H1 (cell line): Measurements from ENCODE around the gene MMEL1. TPM values are rescaled to one million over a fixed set of nuclear protein-coding genes. Genes with fewer than 3 reads are reported as not detected.

Source experiments
- CTCF ChIA-PET: fragments of 300-600 bp; sonication (Branson Sonifier 250); formaldehyde crosslinking; loops from one replicate; lab custom pipeline; 2021; ENCODE audit not compliant: partially characterized antibody; lab: Charles Lee
- POLR2A ChIA-PET: fragments of 300-600 bp; sonication (Branson Sonifier 250); formaldehyde crosslinking; loops from one replicate; lab custom pipeline; 2021; ENCODE audit warnings: inconsistent platforms; ENCODE audit not compliant: partially characterized antibody; lab: Charles Lee
- DNase-seq, 2 experiments: peaks; one replicate each; pipeline versions ENCODE4 v3.0.0 to v3.0.0-alpha.2; 2010 to 2022; ENCODE audit warnings: low spot score in 2 of 2, low read depth in 1 of 2, mixed read lengths in 1 of 2
- FAIRE-seq: peaks from 2 replicates; lab custom pipeline; 2011; peaks lifted over from hg19 to GRCh38; lab: Jason Lieb, UNC
- H2AFZ ChIP-seq: 2 replicates; pipeline ENCODE4 v1.8.1; 2012; ENCODE audit warnings: low read length, inconsistent platforms
- H2AK5ac ChIP-seq: 2 replicates; pipeline ENCODE4 v1.6.1; 2013; ENCODE audit warnings: low read depth, low read length
- H2BK120ac ChIP-seq: replicated peaks from 2 replicates; pipeline ENCODE3; 2013; ENCODE audit warnings: low read depth, low read length, inconsistent platforms
- H2BK12ac ChIP-seq: 2 replicates; pipeline ENCODE4 v1.6.1; 2013; ENCODE audit warnings: low read depth, low read length
- H2BK15ac ChIP-seq: 2 replicates; pipeline ENCODE4 v1.6.1; 2013; ENCODE audit warnings: low read length
- H2BK20ac ChIP-seq: 2 replicates; pipeline ENCODE4 v1.6.1; 2013; ENCODE audit warnings: low read length
- H2BK5ac ChIP-seq: 2 replicates; pipeline ENCODE4 v1.6.1; 2013; ENCODE audit warnings: low read depth, low read length
- H3K14ac ChIP-seq: 2 replicates; pipeline ENCODE4 v1.6.1; 2013; ENCODE audit warnings: inconsistent platforms; ENCODE audit not compliant: insufficient read length
- H3K18ac ChIP-seq: 2 replicates; pipeline ENCODE4 v1.6.1; 2013; ENCODE audit warnings: low read length; ENCODE audit errors: extremely low read depth
- H3K23ac ChIP-seq: 2 replicates; pipeline ENCODE4 v1.6.1; 2013; ENCODE audit warnings: inconsistent platforms; ENCODE audit not compliant: insufficient read length
- H3K23me2 ChIP-seq: 2 replicates; pipeline ENCODE4 v1.6.1; 2013; ENCODE audit warnings: low read depth, low read length
- H3K27ac ChIP-seq: 2 replicates; pipeline ENCODE4 v1.6.1; 2011; ENCODE audit warnings: low read depth, low read length, inconsistent platforms
- H3K27me3 ChIP-seq, 4 experiments: replicated peaks in 1 of 4; 1 replicate in 1 of 4; 2 replicates in 3 of 4; pipeline versions ENCODE4 v1.6.1 to v1.8.1; 2011 to 2013; ENCODE audit warnings: low read length in 3 of 4, mild to moderate bottlenecking in 3 of 4, inconsistent platforms in 2 of 4, mixed read lengths in 2 of 4, moderate library complexity in 1 of 4; ENCODE audit not compliant: control insufficient read depth in 3 of 4, insufficient read depth in 3 of 4; ENCODE audit errors: extremely low read depth in 1 of 4
- H3K36me3 ChIP-seq, 4 experiments: 2 replicates each; pipeline versions ENCODE4 v1.6.1 to v1.8.1; 2011 to 2013; ENCODE audit warnings: mild to moderate bottlenecking in 4 of 4, low read length in 3 of 4, moderate library complexity in 2 of 4, control low read depth in 1 of 4, inconsistent platforms in 1 of 4; ENCODE audit not compliant: insufficient read depth in 4 of 4, control insufficient read depth in 2 of 4
- H3K4ac ChIP-seq: replicated peaks from 2 replicates; pipeline ENCODE3; 2013; ENCODE audit warnings: low read length, low read depth, mixed read lengths, inconsistent platforms; ENCODE audit not compliant: insufficient read length
- H3K4me1 ChIP-seq, 4 experiments: replicated peaks in 1 of 4; 1 replicate in 1 of 4; 2 replicates in 3 of 4; pipeline versions ENCODE4 v1.6.1 to v1.8.1; 2011 to 2013; ENCODE audit warnings: low read length in 3 of 4, inconsistent platforms in 2 of 4, mixed read lengths in 1 of 4; ENCODE audit not compliant: insufficient read depth in 4 of 4, control insufficient read depth in 3 of 4
- H3K4me2 ChIP-seq, 2 experiments: 2 replicates each; pipeline versions ENCODE4 v1.6.1 to v1.8.1; 2011 to 2013; ENCODE audit warnings: low read depth in 2 of 2, low read length in 2 of 2, control low read depth in 1 of 2, inconsistent platforms in 1 of 2, mild to moderate bottlenecking in 1 of 2; ENCODE audit not compliant: insufficient read depth in 1 of 2
- H3K4me3 ChIP-seq, 4 experiments: fragments of 200-600, 300-600 bp in 1 of 4; sonication (generic), shearing (Covaris generic), sonication (Bioruptor Twin) in 1 of 4; 2 replicates each; pipeline versions ENCODE4 v1.5.1 to v1.8.1; 2011 to 2016; ENCODE audit warnings: low read length in 4 of 4, low read depth in 3 of 4, control low read depth in 2 of 4, inconsistent platforms in 2 of 4, mild to moderate bottlenecking in 2 of 4, mixed read lengths in 1 of 4, moderate library complexity in 1 of 4; ENCODE audit not compliant: insufficient read depth in 2 of 4; ENCODE audit errors: extremely low read depth in 1 of 4
- H3K56ac ChIP-seq: replicated peaks from 2 replicates; pipeline ENCODE3; 2013; ENCODE audit warnings: low read depth, mild to moderate bottlenecking, mixed read lengths, low read length, inconsistent platforms; ENCODE audit not compliant: insufficient read length
- H3K79me1 ChIP-seq: 2 replicates; pipeline ENCODE4 v1.6.1; 2013; ENCODE audit warnings: low read depth, low read length, control low read depth
- H3K79me2 ChIP-seq, 2 experiments: 2 replicates each; pipeline versions ENCODE4 v1.6.1 to v1.8.1; 2012 to 2013; ENCODE audit warnings: low read length in 2 of 2, mild to moderate bottlenecking in 2 of 2, inconsistent platforms in 1 of 2; ENCODE audit not compliant: insufficient read depth in 2 of 2, control insufficient read depth in 1 of 2
- H3K9ac ChIP-seq, 4 experiments: replicated peaks in 1 of 4; 1 replicate in 1 of 4; 2 replicates in 3 of 4; pipeline versions ENCODE4 v1.6.1 to v1.8.1; 2011 to 2013; ENCODE audit warnings: low read depth in 3 of 4, low read length in 3 of 4, control low read depth in 2 of 4, mild to moderate bottlenecking in 2 of 4, moderate library complexity in 2 of 4, inconsistent platforms in 1 of 4; ENCODE audit errors: extremely low read depth in 1 of 4
- H3K9me3 ChIP-seq, 2 experiments: 2 replicates each; pipeline versions ENCODE4 v1.6.1 to v1.8.1; 2012 to 2013; ENCODE audit warnings: mild to moderate bottlenecking in 2 of 2, moderate library complexity in 2 of 2, control low read depth in 1 of 2, inconsistent platforms in 1 of 2, low read depth in 1 of 2, low read length in 1 of 2, mixed read lengths in 1 of 2; ENCODE audit not compliant: insufficient read depth in 2 of 2
- H4K20me1 ChIP-seq, 2 experiments: replicated peaks in 1 of 2; 2 replicates each; pipeline versions ENCODE3 to v1.8.1; 2011 to 2013; ENCODE audit warnings: inconsistent platforms in 2 of 2, low read length in 2 of 2, mild to moderate bottlenecking in 1 of 2; ENCODE audit not compliant: insufficient read depth in 2 of 2, control insufficient read depth in 1 of 2
- H4K5ac ChIP-seq: 2 replicates; pipeline ENCODE4 v1.6.1; 2013; ENCODE audit warnings: low read length, low read depth, mixed read lengths, inconsistent platforms; ENCODE audit not compliant: insufficient read length
- H4K8ac ChIP-seq: 2 replicates; pipeline ENCODE4 v1.8.0; 2013; ENCODE audit warnings: mild to moderate bottlenecking, moderate library complexity, low read length, inconsistent platforms; ENCODE audit not compliant: insufficient read depth; ENCODE audit errors: extremely low read depth
- H4K91ac ChIP-seq: replicated peaks from 2 replicates; pipeline ENCODE3; 2013; ENCODE audit warnings: low read length, mixed read lengths, inconsistent platforms; ENCODE audit not compliant: insufficient read length
- EP300 ChIP-seq, 2 experiments: IDR thresholded peaks; 1 replicate in 1 of 2; 2 replicates in 1 of 2; pipeline ENCODE4 v1.6.1; 2011 to 2012; ENCODE audit warnings: low read depth in 2 of 2, low read length in 2 of 2, mild to moderate bottlenecking in 2 of 2, borderline replicate concordance in 1 of 2, inconsistent platforms in 1 of 2, moderate library complexity in 1 of 2
- EZH2 ChIP-seq: fragments of 200-600 bp; sonication (generic); IDR thresholded peaks from 2 replicates; pipeline ENCODE4 v1.7.1; 2012; ENCODE audit warnings: low read depth, mild to moderate bottlenecking, moderate library complexity, low read length, inconsistent platforms; ENCODE audit not compliant: severe bottlenecking
- MAFK ChIP-seq: IDR thresholded peaks from 2 replicates; pipeline ENCODE4 v1.6.1; 2012; ENCODE audit warnings: low read depth, mild to moderate bottlenecking, improper control_type of control experiment, low read length
- POLR2A ChIP-seq, 2 experiments: IDR thresholded peaks; 1 replicate in 1 of 2; 2 replicates in 1 of 2; pipeline ENCODE4 v1.6.1; 2011; ENCODE audit warnings: low read depth in 2 of 2, low read length in 2 of 2, mild to moderate bottlenecking in 2 of 2; ENCODE audit errors: control extremely low read depth in 1 of 2
- POU5F1 ChIP-seq: IDR thresholded peaks from 2 replicates; pipeline ENCODE4 v1.6.1; 2011; ENCODE audit warnings: low read depth, mild to moderate bottlenecking, low read length, moderate library complexity
- RAD21 ChIP-seq, 2 experiments: IDR thresholded peaks in 1 of 2; conservative IDR thresholded peaks in 1 of 2; 2 replicates each; pipeline ENCODE4 v1.6.1; 2011; ENCODE audit warnings: low read depth in 2 of 2, low read length in 2 of 2, improper control_type of control experiment in 1 of 2, inconsistent platforms in 1 of 2, mild to moderate bottlenecking in 1 of 2, moderate library complexity in 1 of 2
- RFX5 ChIP-seq: IDR thresholded peaks from 2 replicates; pipeline ENCODE4 v1.6.1; 2011; ENCODE audit warnings: low read depth, low read length, improper control_type of control experiment, borderline replicate concordance
- SIN3A ChIP-seq, 2 experiments: IDR thresholded peaks in 1 of 2; conservative IDR thresholded peaks in 1 of 2; 2 replicates each; pipeline ENCODE4 v1.6.1; 2011 to 2012; ENCODE audit warnings: low read length in 2 of 2, improper control_type of control experiment in 1 of 2, low read depth in 1 of 2, mild to moderate bottlenecking in 1 of 2
- SUZ12 ChIP-seq: fragments of 200-600 bp; sonication (generic); IDR thresholded peaks from 2 replicates; pipeline ENCODE4 v1.6.1; 2012; ENCODE audit warnings: mild to moderate bottlenecking, inconsistent platforms, low read length, moderate library complexity, mixed read lengths
- TBP ChIP-seq: IDR thresholded peaks from 2 replicates; pipeline ENCODE4 v1.6.1; 2011; ENCODE audit warnings: low read depth, low read length, improper control_type of control experiment
- ZNF274 ChIP-seq: IDR thresholded peaks from 2 replicates; pipeline ENCODE4 v1.7.0; 2012; ENCODE audit warnings: low read length, borderline replicate concordance; ENCODE audit errors: extremely low read depth
- WGBS, 2 experiments: shearing (Covaris generic) in 1 of 2; methylation state at CpG; one replicate each; pipeline versions ENCODE4 v1.1.6 to v1.1.7; 2013 to 2015; ENCODE audit warnings: low lambda C conversion rate in 2 of 2, mixed read lengths in 2 of 2, inconsistent platforms in 1 of 2, low coverage in 1 of 2, missing lambda C conversion rate in 1 of 2; ENCODE audit not compliant: insufficient replicate concordance in 2 of 2, insufficient coverage in 1 of 2, insufficient read length in 1 of 2; ENCODE audit errors: extremely low coverage in 1 of 2, missing lambda C conversion rate in 1 of 2; 5-methylcytosine and 5-hydroxymethylcytosine counted together
- polyA plus RNA-seq, 7 experiments: library from polyadenylated mRNA; depleted of rRNA in 3 of 7; stranded (reverse) in 5 of 7; unstranded in 2 of 7; fragments of >200 nt in 5 of 7; fragments of 200-250 nt in 2 of 7; gene quantifications; 1 replicate in 5 of 7; 2 replicates in 1 of 7; 4 replicates in 1 of 7; pipeline versions ENCODE4 v1.2.1 to v1.2.3, GENCODE V29; 2011 to 2013; ENCODE audit warnings: missing spikeins in 2 of 7, mixed read lengths in 2 of 7
- total RNA-seq: library from RNA; stranded (reverse); fragmentation: NEBNext Ultra II Directional; extraction: Animal tissue kit (Norgen Biotek cat#: 25700); gene quantifications from 2 replicates; pipeline ENCODE4 v1.2.1, GENCODE V29; 2021
- TF ChIP-seq, protein P1 (sequence below): IDR thresholded peaks from 2 replicates; pipeline ENCODE4 v1.6.1; 2011; ENCODE audit warnings: low read depth, mild to moderate bottlenecking, low read length; ENCODE audit not compliant: insufficient read depth

MMEL1 gene
- total and polyA plus RNA-seq, 2 of the 8 experiments (the other 6 are each of a cell fraction or from before 2014, with no cell fraction given), result 0.91 to 1.7 TPM

DNA sequence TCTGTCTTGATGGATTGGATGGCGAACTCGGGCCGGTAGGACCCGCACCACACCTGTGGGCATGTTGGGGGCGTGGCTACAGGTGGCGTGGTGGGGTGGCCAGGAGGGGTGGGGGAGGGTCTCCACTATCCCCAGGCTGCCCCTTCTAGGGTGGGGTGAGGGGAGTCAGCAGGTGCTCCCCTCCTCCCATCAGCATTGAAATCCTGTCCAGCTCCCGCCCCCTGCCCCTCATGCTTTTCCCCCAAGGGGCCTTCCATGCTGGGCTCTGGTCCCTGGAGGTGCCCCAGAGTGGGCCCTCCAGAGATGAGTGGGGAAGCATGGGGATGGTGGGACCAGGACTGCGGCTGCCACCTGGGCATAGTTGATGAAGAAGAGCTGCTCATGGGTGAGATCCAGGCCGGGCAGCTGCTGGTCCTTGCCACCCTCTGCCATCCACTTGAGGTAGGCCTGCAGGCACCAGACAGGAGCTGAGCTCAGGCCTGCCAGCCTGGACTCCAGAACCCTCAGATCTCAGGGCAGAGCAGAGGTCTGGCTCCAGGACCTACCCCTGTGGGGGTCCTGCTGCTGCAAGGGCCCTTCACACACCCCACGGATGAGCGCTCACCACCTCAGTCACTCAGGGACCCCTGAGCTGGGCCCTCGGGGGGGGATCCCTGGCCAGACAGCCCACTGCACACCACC, 41.1 kb downstream of the MMEL1 start:
- H3K18ac ChIP-seq, result no peak overlapping the region
- peaks cover 2 to 3% of the 10 kb centered on the region in 2 experiments for H4K20me1 ChIP-seq
- peaks cover 0 to 12% of the 10 kb centered on the region in 2 experiments; a peak in 2 of 4 replicates for H3K9me3 ChIP-seq
- peaks cover 0 to 8% (median 0%) of the 10 kb centered on the region in 4 experiments; a peak in 1 of 8 replicates for H3K36me3 ChIP-seq
- H3K9ac ChIP-seq, result no peak overlapping the region
- H3K4ac ChIP-seq, result no peak overlapping the region
- no peak overlapping the region for H2AFZ ChIP-seq
- no peak overlapping the region for H3K4me3 ChIP-seq
- H4K5ac ChIP-seq, result no peak overlapping the region
- 88% methylated on average over 4 of the region's 12 CpGs; no CpG with 5 or more reads in 1 of the 2 experiments for WGBS, 2 experiments
- DNase-seq, result no peak
- no peaks in the 10 kb centered on the region for H3K79me2 ChIP-seq
- POLR2A ChIA-PET, result no interaction called here
- H3K23ac ChIP-seq, result no peak overlapping the region
- no peak overlapping the region for H3K4me2 ChIP-seq
- no peak overlapping the region for H3K27ac ChIP-seq
- no peak overlapping the region for H2BK15ac ChIP-seq
- H4K8ac ChIP-seq, result no peak overlapping the region
- H2BK12ac ChIP-seq, result no peak overlapping the region
- no peak overlapping the region for H2BK20ac ChIP-seq
- H2BK120ac ChIP-seq, result no peak overlapping the region
- H3K27me3 ChIP-seq, result no peaks in the 10 kb centered on the region
- H3K23me2 ChIP-seq, result peaks cover 8% of the 10 kb centered on the region
- H3K56ac ChIP-seq, result no peak overlapping the region
- no peak overlapping the region for H3K14ac ChIP-seq
- CTCF ChIA-PET, result no interaction called here
- peaks cover 0 to 9% (median 2%) of the 10 kb centered on the region in 4 experiments; a peak in 1 of 7 replicates for H3K4me1 ChIP-seq
- FAIRE-seq, result no peak
- H3K79me1 ChIP-seq, result no peaks in the 10 kb centered on the region; the same call in 1 of the 2 replicates
- H2AK5ac ChIP-seq, result no peak overlapping the region
- no peak overlapping the region for H4K91ac ChIP-seq
- no peak overlapping the region for H2BK5ac ChIP-seq
- TF ChIP-seq SIN3A (conservative IDR thresholded peaks at IDR 0.05 in 1 of 2, IDR thresholded peaks at IDR 0.05 in 1 of 2; ENCODE audit: low read depth in 1 of 2, low read length in 2 of 2), result no peak
- no peak for TF ChIP-seq TBP
- no peak for TF ChIP-seq RFX5
- TF ChIP-seq EZH2, result no peak
- no peak for TF ChIP-seq ZNF274
- TF ChIP-seq POLR2A (IDR thresholded peaks at IDR 0.05; ENCODE audit: control extremely low read depth in 1 of 2, low read depth in 2 of 2, low read length in 2 of 2), result no peak
- no peak for TF ChIP-seq RAD21 (IDR thresholded peaks at IDR 0.05 in 1 of 2, conservative IDR thresholded peaks at IDR 0.05 in 1 of 2; ENCODE audit: low read depth in 2 of 2, low read length in 2 of 2)
- TF ChIP-seq SUZ12, result no peak
- TF ChIP-seq POU5F1, result no peak
- TF ChIP-seq MAFK, result no peak
- TF ChIP-seq, protein P1, sequence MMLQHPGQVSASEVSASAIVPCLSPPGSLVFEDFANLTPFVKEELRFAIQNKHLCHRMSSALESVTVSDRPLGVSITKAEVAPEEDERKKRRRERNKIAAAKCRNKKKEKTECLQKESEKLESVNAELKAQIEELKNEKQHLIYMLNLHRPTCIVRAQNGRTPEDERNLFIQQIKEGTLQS, result no peak
- no peak for TF ChIP-seq EP300 (IDR thresholded peaks at IDR 0.05; ENCODE audit: borderline replicate concordance in 1 of 2, low read depth in 2 of 2, low read length in 2 of 2)
